ENCODE results near the gene CYP19A1.

GRCh38 chr15:51316636-51317035, 21.8 kb downstream of the CYP19A1 start:
- TF ChIP-seq, protein P1, sequence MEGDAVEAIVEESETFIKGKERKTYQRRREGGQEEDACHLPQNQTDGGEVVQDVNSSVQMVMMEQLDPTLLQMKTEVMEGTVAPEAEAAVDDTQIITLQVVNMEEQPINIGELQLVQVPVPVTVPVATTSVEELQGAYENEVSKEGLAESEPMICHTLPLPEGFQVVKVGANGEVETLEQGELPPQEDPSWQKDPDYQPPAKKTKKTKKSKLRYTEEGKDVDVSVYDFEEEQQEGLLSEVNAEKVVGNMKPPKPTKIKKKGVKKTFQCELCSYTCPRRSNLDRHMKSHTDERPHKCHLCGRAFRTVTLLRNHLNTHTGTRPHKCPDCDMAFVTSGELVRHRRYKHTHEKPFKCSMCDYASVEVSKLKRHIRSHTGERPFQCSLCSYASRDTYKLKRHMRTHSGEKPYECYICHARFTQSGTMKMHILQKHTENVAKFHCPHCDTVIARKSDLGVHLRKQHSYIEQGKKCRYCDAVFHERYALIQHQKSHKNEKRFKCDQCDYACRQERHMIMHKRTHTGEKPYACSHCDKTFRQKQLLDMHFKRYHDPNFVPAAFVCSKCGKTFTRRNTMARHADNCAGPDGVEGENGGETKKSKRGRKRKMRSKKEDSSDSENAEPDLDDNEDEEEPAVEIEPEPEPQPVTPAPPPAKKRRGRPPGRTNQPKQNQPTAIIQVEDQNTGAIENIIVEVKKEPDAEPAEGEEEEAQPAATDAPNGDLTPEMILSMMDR (IDR thresholded peaks at IDR 0.05 in 2 of 3, conservative IDR thresholded peaks at IDR 0.05 in 1 of 3; ENCODE audit: borderline replicate concordance in 1 of 3, insufficient read depth in 1 of 3, low read depth in 2 of 3, low read length in 2 of 3), result no peak
- TF ChIP-seq SP1 (IDR thresholded peaks at IDR 0.05; ENCODE audit: low read depth) (no peak), POLR2A (IDR thresholded peaks at IDR 0.05; ENCODE audit: borderline replicate concordance, extremely low read depth, insufficient read depth, insufficient read length) (no peak), TCF7L2 (IDR thresholded peaks at IDR 0.05; ENCODE audit: borderline replicate concordance, extremely low read depth, insufficient read depth, insufficient read length) (no peak)
